HepG2 (cell line): Measurements from ENCODE around the gene DCST2. TPM values are rescaled to one million over a fixed set of nuclear protein-coding genes. Genes with fewer than 3 reads are reported as not detected.

Experiments used
- ATF2 ChIP-seq: sonication (generic); formaldehyde crosslinking; IDR thresholded peaks from 2 replicates; pipeline ENCODE4 v1.4.0; 2020; ENCODE audit warnings: missing genetic modification reagents
- CREB3 ChIP-seq: sonication (generic); formaldehyde crosslinking; IDR thresholded peaks from 2 replicates; pipeline ENCODE4 v1.5.0; 2020; ENCODE audit warnings: missing genetic modification reagents
- HIC2 ChIP-seq: sonication (generic); formaldehyde crosslinking; IDR thresholded peaks from 2 replicates; pipeline ENCODE4 v1.9.0; 2022; ENCODE audit warnings: low read depth, missing genetic modification reagents
- HINFP ChIP-seq: sonication (generic); formaldehyde crosslinking; IDR thresholded peaks from 2 replicates; pipeline ENCODE4 v1.4.0; 2020; ENCODE audit warnings: low read depth, mild to moderate bottlenecking, missing genetic modification reagents
- KIAA2018 ChIP-seq: sonication (generic); formaldehyde crosslinking; IDR thresholded peaks from 2 replicates; pipeline ENCODE4 v1.5.0; 2020; ENCODE audit warnings: mild to moderate bottlenecking, missing genetic modification reagents, borderline replicate concordance
- SP5 ChIP-seq: IDR thresholded peaks from 2 replicates; pipeline ENCODE4 v1.6.1; 2016; ENCODE audit warnings: low read depth, borderline replicate concordance
- ZGPAT ChIP-seq: IDR thresholded peaks from 2 replicates; pipeline ENCODE4 v1.6.1; 2016; ENCODE audit warnings: mild to moderate bottlenecking
- ZNF136 ChIP-seq: sonication (generic); formaldehyde crosslinking; IDR thresholded peaks from 2 replicates; pipeline ENCODE4 v1.8.1; 2022; ENCODE audit warnings: low read depth, mild to moderate bottlenecking, moderate library complexity, missing genetic modification reagents
- ZNF274 ChIP-seq: sonication (generic); formaldehyde crosslinking; IDR thresholded peaks from 2 replicates; pipeline ENCODE4 v1.5.1; 2020; ENCODE audit warnings: mild to moderate bottlenecking, missing genetic modification reagents
- ZNF589 ChIP-seq: sonication (generic); formaldehyde crosslinking; conservative IDR thresholded peaks from 2 replicates; pipeline ENCODE4 v1.8.0; 2022; ENCODE audit warnings: mild to moderate bottlenecking, moderate library complexity, missing genetic modification reagents
- ZNF704 ChIP-seq: sonication (generic); formaldehyde crosslinking; IDR thresholded peaks from 2 replicates; pipeline ENCODE4 v1.8.1; 2023; ENCODE audit warnings: mild to moderate bottlenecking, inconsistent platforms, moderate library complexity, missing genetic modification reagents, borderline replicate concordance
- polyA plus RNA-seq, 8 experiments: library from polyadenylated mRNA; depleted of rRNA in 3 of 8; stranded (reverse) in 7 of 8; unstranded in 1 of 8; fragments of >200 nt; fragmentation: Illumina TruSeq in 4 of 8; extraction: Trizol in 4 of 8; gene quantifications; 2 replicates each; pipeline versions ENCODE4 v1.2.1 to v1.2.3, GENCODE V29; 2011 to 2016; ENCODE audit warnings: low read depth in 4 of 8, missing spikeins in 1 of 8, mixed read lengths in 1 of 8; ENCODE audit not compliant: insufficient read depth in 1 of 8
- total RNA-seq, 5 experiments: library from RNA; depleted of rRNA; stranded (reverse); fragments of >200 nt; fragmentation: Illumina TruSeq; extraction: Trizol; gene quantifications; 2 replicates each; pipeline ENCODE4 v1.2.3, GENCODE V29; 2016; ENCODE audit warnings: low read depth in 1 of 5

DCST2 gene
- total and polyA plus RNA-seq, 2 of the 13 experiments (the other 11 are each of a cell fraction or from before 2014, with no cell fraction given), result 0.74 TPM; not detected in 1

GRCh38 chr1:155044365-155044764 lies 10.8 kb upstream of the DCST2 start (continued):
- no peak for TF ChIP-seq KIAA2018 (CRISPR knock-in tag)
- no peak for TF ChIP-seq ZNF704 (CRISPR knock-in tag)
- TF ChIP-seq HINFP (CRISPR knock-in tag), result no peak
- TF ChIP-seq ZNF589 (CRISPR knock-in tag), result no peak
- no peak for TF ChIP-seq HIC2 (CRISPR knock-in tag)
- no peak for TF ChIP-seq CREB3 (CRISPR knock-in tag)
- 0 out of 2 replicates have a peak, but pooled peaks have one; percentile 8 for TF ChIP-seq ATF2
- TF ChIP-seq SP5 (CRISPR knock-in tag), result no peak
- TF ChIP-seq ZGPAT (CRISPR knock-in tag), result no peak
- TF ChIP-seq ZNF136 (CRISPR knock-in tag), result no peak
- TF ChIP-seq ZNF274 (CRISPR knock-in tag), result 0 out of 2 replicates have a peak, but pooled peaks have one; percentile 48
- TF ChIP-seq, all 625 proteins: peak for 3
